Stimulated activated CD8-positive, alpha-beta memory T cell treated with anti-CD3 and anti-CD28 coated beads, Interleukin-15, amount 100 ng/mL, for 48 hours (primary cell): ENCODE measurements around the gene TIMM17B.

ENCODE experiments used
- DNase-seq, 2 donors: peaks; one replicate each; pipeline ENCODE4 v3.0.0-alpha.2; 2020; ENCODE audit warnings: low read depth in 2 of 2

The TIMM17B gene

GRCh38 chrX:48918643-48919340, 21.2 kb upstream of the TIMM17B start, which contains the start of gene PIM2:
Gene PIM2 (minus strand): TSS chrX:48919024. CDS start chrX:48918834, 190 bp downstream.
- DNase-seq = peak; percentile 83 to 84

- DNase-seq = no peak
These were observed 20.7 kb upstream of the TIMM17B start for GRCh38 chrX:48918301-48918642.

DNA sequence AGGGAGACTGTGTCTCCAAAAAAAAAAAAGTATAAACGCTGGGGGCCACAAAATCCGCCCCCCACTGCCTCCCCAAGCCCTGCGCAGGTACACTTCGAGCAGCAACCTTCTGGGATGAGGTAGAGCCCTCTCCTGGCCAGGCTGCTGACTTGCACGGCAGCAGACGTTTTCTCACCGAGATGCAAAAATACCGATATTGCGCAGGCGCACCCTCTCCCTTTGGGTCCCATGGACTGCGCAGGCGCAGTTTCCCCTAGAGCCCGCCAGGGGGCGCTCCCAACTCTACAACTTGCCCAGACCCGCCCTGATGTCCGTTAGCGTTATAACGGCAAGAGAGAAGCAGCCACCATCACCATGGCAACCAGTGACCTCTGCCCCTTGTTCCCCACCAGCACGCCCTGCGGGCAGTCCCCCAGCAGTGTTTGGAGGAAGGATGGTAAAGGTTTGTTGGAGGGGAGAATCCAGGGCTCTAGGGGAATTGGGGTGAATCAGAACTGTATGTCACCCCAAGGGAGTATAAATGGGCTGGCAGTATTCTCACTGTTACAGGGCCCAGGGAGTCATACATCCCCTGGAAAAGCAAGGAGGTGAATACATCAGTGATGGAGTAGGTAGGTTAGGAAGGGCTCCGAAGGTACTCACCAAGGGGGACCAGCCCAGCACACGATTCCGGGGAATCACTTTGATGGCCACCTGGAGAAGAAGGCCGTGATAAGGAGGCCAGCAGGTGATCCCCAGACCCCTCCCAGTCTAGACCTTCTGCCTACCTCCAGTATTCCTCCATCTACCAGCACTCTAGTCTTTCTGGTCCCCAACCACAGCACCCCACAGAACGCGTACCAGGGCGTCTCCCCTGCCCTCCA, 19.8 kb upstream of the TIMM17B start:
- DNase-seq = peak; percentile 77 to 78

GRCh38 chrX:48914593-48915493, 17.3 kb upstream of the TIMM17B start:
- DNase-seq = no peak

GRCh38 chrX:48913605-48914366, 16.2 kb upstream of the TIMM17B start:
- DNase-seq = no peak

DNA sequence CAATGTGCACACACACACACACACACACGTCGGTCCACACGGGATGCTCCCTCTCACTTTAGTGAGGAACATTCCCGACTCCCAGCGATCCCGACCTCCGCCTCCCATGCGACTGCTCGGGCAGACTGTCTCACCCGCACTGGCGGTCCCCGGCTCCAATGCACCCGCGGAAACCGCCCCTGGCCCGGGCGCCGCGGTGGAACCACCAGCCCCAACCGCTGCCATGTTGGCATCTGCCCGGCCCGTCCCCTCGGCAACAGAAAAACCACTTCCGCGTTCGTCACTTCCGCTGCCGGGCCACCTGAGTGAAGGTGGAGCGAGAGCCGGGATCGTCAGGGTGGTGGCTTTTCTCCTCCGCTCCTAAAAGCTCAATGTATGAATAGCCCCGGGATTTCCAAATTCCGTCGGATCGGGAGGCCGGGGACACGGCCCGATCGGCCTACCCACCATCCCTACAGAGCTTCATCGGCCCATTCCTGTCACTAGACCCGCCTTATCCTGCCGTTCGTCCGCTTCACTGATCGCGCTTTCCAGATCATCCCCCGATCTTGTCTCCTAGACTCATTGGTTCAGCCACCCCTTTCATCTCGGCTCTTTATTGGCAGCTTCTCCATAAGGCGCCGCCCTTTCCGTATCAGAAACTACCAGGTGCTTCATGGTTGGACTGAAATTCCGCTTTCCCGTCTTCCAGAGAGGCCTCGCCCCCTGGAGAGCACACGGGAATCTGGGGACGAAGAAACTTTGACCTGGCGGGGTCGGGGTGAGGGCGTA, 14.0 kb upstream of the TIMM17B start, which contains the start of gene SLC35A2:
TSS of gene SLC35A2 (minus strand) at position 235 of the 771 bp plus-strand sequence. CDS start at position 225, 10 bp downstream.
- peak; percentile 78 to 80 for DNase-seq

GRCh38 chrX:48910926-48911411, 13.4 kb upstream of the TIMM17B start:
- no peak for DNase-seq

- no peak for DNase-seq
These were observed 12.2 kb upstream of the TIMM17B start for GRCh38 chrX:48909703-48910294.

DNA sequence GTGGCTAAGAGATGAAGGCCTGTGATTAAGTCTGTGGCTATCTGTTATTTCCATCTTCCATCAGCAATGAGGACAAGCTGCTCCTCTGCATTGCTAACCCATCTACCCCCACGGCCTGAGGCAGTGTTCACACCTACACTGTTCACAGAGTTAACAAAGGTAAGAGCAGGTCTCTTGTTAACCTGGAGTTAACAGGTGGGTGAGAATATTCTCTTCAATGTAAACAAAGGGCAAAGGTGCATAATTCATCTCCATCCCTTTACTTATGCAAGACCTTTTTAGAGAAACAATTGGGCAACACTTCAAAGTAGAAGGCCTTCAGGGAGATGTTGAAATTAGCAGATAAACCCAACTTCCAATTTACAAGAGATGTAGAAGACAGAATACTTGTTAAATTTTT, 11.0 kb upstream of the TIMM17B start:
- DNase-seq = no peak

DNA sequence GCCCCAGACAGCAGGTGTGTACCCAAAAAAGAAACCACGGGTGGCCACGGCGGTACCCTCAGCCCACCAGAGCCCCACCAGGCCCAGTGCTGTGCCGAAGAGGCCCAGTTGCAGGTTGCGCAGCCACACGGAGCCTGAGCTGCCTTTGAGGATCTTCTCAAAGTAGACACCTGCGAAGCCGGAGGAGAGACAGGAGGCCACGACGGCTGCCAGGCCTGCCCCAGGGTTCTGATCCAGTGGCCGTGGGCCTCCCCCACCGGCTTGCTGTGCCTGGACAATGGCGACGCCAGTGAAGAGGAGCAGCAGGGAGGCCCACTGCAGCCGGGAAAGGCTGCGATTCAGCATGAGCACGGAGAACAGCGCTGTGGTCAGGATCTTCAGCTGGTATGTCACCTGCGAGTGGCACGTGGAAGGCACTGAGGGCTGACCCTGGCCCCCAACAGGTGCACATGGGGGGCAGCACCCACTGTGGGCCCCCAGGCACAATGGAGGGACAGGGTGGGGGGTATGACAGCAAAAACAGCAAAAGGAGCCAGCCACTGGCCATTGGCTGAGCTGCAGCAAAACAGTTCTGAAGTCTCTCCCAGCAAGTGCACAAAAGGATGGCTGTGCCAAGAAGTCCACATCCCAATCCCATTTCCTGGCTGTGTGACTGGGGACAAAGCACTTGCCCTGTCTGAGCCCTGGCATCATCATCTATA, 7.7 kb upstream of the TIMM17B start:
- DNase-seq = no peak

DNA sequence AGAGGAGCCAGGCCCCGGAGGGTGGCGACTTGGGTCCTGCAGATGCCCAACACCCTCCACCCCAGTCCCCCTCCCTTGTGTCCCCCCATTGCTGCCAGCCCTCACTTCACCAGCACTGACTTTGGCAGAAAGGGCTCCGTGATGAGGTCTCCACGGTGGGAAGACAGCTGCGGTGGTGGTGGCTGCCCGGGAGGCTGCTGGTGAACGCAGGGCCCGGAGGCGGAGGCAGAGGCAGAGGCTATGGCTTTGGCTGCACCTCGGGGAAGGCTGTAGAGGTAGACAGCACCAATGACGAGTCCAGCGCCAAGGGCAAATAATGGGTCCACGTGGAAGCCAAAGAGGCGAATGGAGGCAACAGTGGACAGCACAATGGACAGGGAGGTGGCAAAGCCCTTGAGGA, 7.1 kb upstream of the TIMM17B start:
- DNase-seq = no peak

- no peak for DNase-seq
These were observed 6.6 kb upstream of the TIMM17B start for GRCh38 chrX:48904180-48904579.

DNA sequence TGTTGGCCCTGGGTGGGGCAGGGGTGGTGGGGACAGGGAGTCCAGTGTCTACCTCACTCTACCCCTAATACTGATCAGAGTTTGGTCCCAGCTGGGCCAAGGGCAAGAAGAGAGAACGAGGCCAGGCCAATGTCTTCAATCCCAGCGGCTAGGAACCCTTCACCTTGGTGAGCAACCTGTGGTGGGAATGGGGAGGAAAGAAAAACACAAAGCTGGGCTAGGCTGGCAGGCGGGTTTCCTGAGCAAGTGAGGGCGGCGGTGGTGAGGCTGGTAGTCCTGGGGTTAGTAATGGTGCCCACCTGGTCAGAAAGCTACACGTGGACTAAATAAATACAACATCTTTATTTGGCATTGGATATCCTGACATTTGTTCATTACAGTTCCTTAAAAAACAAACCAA, 5.7 kb upstream of the TIMM17B start:
- no peak for DNase-seq

DNA sequence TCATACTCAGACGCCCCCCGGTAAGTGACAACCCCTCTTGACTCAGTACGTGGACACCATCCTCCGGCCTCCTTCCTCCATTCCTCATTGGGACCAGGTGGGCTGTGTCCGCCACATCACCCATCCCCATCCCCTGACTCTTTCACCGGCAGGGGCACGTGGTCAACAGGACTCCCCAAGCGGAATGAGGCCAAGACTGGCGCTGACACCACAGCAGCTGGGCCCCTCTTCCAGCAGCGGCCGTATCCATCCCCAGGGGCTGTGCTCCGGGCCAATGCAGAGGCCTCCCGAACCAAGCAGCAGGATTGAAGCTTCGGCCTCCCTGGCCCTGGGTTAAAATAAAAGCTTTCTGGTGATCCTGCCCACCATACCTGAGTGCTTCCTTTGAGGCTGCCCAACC, 5.2 kb upstream of the TIMM17B start:
- no peak for DNase-seq

GRCh38 chrX:48902135-48902534, 4.6 kb upstream of the TIMM17B start:
- no peak for DNase-seq

DNA sequence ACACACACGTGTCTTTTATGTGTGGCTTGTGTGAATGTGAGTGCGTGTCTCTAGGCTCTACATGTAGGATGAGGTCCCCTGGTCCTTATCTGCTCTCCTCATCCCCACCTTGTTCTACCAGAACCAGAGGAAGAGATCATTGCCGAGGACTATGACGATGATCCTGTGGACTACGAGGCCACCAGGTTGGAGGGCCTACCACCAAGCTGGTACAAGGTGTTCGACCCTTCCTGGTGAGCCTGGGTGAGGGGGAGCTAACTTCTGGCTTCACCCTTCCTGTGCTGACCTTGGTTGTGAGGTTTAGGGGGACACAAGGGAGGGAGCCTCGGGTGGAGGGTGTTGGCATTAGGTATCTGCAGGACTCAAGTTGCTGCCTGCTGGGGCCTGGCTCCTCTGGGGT, 3.5 kb upstream of the TIMM17B start:
- DNase-seq = no peak

DNA sequence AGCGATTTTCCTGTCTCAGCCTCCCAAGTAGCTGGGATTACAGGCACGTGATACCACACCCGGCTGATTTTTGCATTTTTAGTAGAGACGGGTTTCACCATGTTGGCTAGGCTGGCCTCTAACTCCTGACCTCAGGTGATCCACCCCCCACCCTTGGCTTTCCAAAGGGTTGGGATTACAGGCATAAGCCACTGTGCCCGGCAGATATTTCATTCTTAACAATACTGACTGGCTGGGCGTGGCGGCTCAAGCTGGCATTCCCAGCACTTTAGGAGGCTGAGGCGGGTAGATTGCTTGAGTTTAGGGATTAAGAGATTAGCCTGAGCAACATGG, 1.5 kb upstream of the TIMM17B start:
- DNase-seq = no peak

DNA sequence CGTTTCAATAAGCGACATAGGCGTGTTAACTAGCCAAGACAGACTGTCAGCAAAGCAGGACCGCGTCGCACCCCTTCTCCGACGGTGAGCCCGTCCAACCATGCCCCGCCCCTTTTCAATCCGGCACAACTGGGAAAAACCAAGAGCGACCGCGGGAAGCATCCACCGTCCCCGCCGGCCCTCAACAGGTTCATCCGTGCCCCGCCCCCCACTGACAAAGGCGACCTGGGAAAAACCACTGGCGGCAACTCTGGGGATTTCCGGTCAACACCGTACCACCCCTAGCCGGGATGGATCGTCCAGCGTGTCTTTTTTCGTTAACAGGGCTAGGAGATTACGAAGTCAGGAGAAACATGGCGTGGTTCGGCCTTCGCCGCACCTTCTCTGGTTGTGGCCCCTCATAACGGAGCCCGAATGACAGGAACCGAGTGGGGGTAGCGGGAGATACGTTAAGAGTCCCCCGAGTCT, 377 bp downstream of the TIMM17B start:
- DNase-seq = peak in 1 of 2 donors; percentile 43

DNA sequence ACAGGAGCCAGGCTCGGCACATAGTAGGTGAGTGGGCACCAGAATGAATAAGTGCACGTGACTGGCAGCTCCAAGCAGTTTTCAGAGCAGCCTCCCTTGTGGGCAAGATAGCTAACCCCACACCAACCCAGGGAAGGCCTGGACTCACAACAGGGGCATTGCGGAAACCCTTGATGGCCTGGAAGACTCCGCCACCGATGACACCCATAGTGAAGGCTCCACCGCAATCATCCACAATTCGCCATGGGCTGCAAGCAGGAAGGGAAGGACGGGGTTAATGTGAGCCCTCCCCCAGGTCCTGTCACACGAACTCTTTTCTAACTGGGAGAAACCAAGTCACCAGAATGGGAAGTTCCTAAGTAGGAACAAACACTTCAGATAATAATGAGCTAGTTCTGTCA, 957 bp downstream of the TIMM17B start:
- DNase-seq = no peak
